Trophoblast cell (in vitro differentiated cells and primary cell): ENCODE data around the gene SPAG6.

Experiments
- DNase-seq, 2 donors: peaks; one replicate each; pipeline ENCODE4 v3.0.0-alpha.2; 2016
- H2AFZ ChIP-seq: 2 replicates; pipeline ENCODE4 v1.6.1; 2013; ENCODE audit warnings: low read length, moderate library complexity, mild to moderate bottlenecking; ENCODE audit not compliant: insufficient read depth, poor library complexity
- H2AK5ac ChIP-seq: 2 replicates; pipeline ENCODE4 v1.6.1; 2013; ENCODE audit warnings: mild to moderate bottlenecking, low read length
- H2BK120ac ChIP-seq: 2 replicates; pipeline ENCODE4 v1.6.1; 2013; ENCODE audit warnings: low read length, mild to moderate bottlenecking, moderate library complexity; ENCODE audit not compliant: insufficient read depth, poor library complexity
- H2BK12ac ChIP-seq: 2 replicates; pipeline ENCODE4 v1.6.1; 2013; ENCODE audit warnings: mild to moderate bottlenecking, low read length, moderate library complexity
- H2BK5ac ChIP-seq: 2 replicates; pipeline ENCODE4 v1.6.1; 2013; ENCODE audit warnings: low read length, low read depth, moderate library complexity, mild to moderate bottlenecking; ENCODE audit not compliant: poor library complexity
- H3K14ac ChIP-seq: 2 replicates; pipeline ENCODE4 v1.6.1; 2013; ENCODE audit warnings: mild to moderate bottlenecking, low read length
- H3K18ac ChIP-seq: 2 replicates; pipeline ENCODE4 v1.6.1; 2013; ENCODE audit warnings: mild to moderate bottlenecking, low read length
- H3K23ac ChIP-seq: 2 replicates; pipeline ENCODE4 v1.6.1; 2013; ENCODE audit warnings: low read length
- H3K27ac ChIP-seq: 2 replicates; pipeline ENCODE4 v1.5.1; 2013; ENCODE audit warnings: low read depth, mild to moderate bottlenecking, inconsistent platforms, low read length, moderate library complexity
- H3K27me3 ChIP-seq: 2 replicates; pipeline ENCODE4 v1.6.1; 2013; ENCODE audit warnings: inconsistent platforms, mild to moderate bottlenecking, low read length, moderate library complexity; ENCODE audit not compliant: insufficient read depth
- H3K36me3 ChIP-seq, 2 experiments: 1 replicate in 1 of 2; 2 replicates in 1 of 2; pipeline ENCODE4 v1.6.1; 2013; ENCODE audit warnings: low read length in 2 of 2, mild to moderate bottlenecking in 2 of 2, moderate library complexity in 1 of 2; ENCODE audit not compliant: insufficient read depth in 2 of 2, control insufficient read depth in 1 of 2
- H3K4ac ChIP-seq: 2 replicates; pipeline ENCODE4 v1.6.1; 2013; ENCODE audit warnings: low read depth, mild to moderate bottlenecking, low read length, moderate library complexity
- H3K4me1 ChIP-seq, 2 experiments: 1 replicate in 1 of 2; 2 replicates in 1 of 2; pipeline ENCODE4 v1.6.1; 2013; ENCODE audit warnings: low read length in 2 of 2, mild to moderate bottlenecking in 2 of 2, moderate library complexity in 1 of 2; ENCODE audit not compliant: insufficient read depth in 2 of 2, control insufficient read depth in 1 of 2
- H3K4me2 ChIP-seq: 2 replicates; pipeline ENCODE4 v1.6.1; 2013; ENCODE audit warnings: inconsistent platforms, mild to moderate bottlenecking, low read length, moderate library complexity
- H3K4me3 ChIP-seq: 2 replicates; pipeline ENCODE4 v1.5.1; 2013; ENCODE audit warnings: mild to moderate bottlenecking, low read depth, low read length, inconsistent platforms
- H3K79me1 ChIP-seq: one replicate; pipeline ENCODE4 v1.6.1; 2013; ENCODE audit warnings: low read length
- H3K79me2 ChIP-seq: 2 replicates; pipeline ENCODE4 v1.6.1; 2013; ENCODE audit warnings: low read length, mild to moderate bottlenecking; ENCODE audit not compliant: control insufficient read depth, insufficient read depth, poor library complexity
- H3K9ac ChIP-seq: 2 replicates; pipeline ENCODE4 v1.6.1; 2013; ENCODE audit warnings: mild to moderate bottlenecking, low read length
- H3K9me3 ChIP-seq: 2 replicates; pipeline ENCODE4 v1.6.1; 2013; ENCODE audit warnings: low read depth, mild to moderate bottlenecking, control low read depth, inconsistent platforms, low read length; ENCODE audit not compliant: insufficient read depth
- H4K12ac ChIP-seq: 2 replicates; pipeline ENCODE4 v1.6.1; 2013; ENCODE audit warnings: low read depth, mild to moderate bottlenecking, low read length, moderate library complexity
- H4K8ac ChIP-seq: 2 replicates; pipeline ENCODE4 v1.6.1; 2013; ENCODE audit warnings: low read depth, mild to moderate bottlenecking, low read length, moderate library complexity
- H4K91ac ChIP-seq: one replicate; pipeline ENCODE4 v1.6.1; 2013; ENCODE audit warnings: low read depth, mild to moderate bottlenecking, low read length, moderate library complexity
- WGBS: extraction: QIAGEN DNeasy Blood & Tissue Kit; methylation state at CpG from one replicate; pipeline ENCODE4 v1.1.7; 2013; ENCODE audit warnings: missing lambda C conversion rate; ENCODE audit not compliant: insufficient read length, insufficient coverage; ENCODE audit errors: extremely low coverage; 5-methylcytosine and 5-hydroxymethylcytosine counted together

Gene SPAG6

DNA sequence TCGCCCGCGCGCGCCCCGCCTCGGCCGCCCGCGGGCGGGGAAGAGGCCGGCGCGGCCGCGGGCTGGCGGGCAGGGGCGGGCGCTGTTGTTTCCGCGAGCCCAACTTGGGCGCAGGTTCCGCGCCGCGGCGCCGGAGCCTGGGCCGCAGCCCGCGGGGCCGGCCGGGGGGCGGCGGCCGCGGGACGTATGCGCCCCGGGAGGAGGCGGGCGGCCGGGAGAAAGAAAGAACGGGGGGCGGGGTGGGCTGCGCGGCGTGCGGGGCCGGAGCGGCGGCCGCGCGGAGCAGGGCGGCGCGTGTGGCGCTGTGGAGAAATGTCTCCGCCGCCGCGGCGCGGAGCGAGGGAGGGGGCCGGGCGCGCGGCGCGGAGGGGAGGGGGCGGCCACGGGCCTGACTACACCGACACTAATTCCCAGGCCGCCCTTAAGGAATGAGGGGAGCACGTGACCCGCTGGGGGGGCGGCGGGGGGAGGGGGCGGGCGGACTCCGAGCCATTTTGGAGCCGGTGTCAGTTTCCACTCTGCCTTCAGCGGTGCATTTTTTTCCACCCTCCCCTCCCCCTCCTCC lies 24.6 kb upstream of the SPAG6 start, which contains the start of gene BMI1:
BMI1 (plus strand) TSS at position 509 of the 565 bp plus-strand sequence. CDS start 5,351 bp downstream, outside the sequence.
- Histone ChIP-seq H4K12ac (peak within 1 kb of the TSS; percentile 85), H3K4me2 (peak within 1 kb of the TSS; percentile 91), H3K9ac (peak within 1 kb of the TSS; percentile 92), H2AFZ (peak within 1 kb of the TSS; percentile 95), H3K79me1 (peaks cover 14% of the 10 kb centered on the region), H2BK5ac (peak within 1 kb of the TSS; percentile 45), H3K36me3 (no peaks in the 10 kb centered on the region), H3K23ac (no peak within 1 kb of the TSS), H4K8ac (peak within 1 kb of the TSS; percentile 98), H2AK5ac (peak within 1 kb of the TSS; percentile 22), H2BK12ac (peak within 1 kb of the TSS; percentile 92), H3K4me3 (peak within 1 kb of the TSS; percentile 85), H4K91ac (peak within 1 kb of the TSS; percentile 88), H3K4me1 (peaks cover 0 to 4% of the 10 kb centered on the region in 2 experiments), H2BK120ac (peak within 1 kb of the TSS; percentile 97), H3K27ac (peak within 1 kb of the TSS; percentile 1), H3K18ac (peak within 1 kb of the TSS; percentile 98), H3K4ac (peak within 1 kb of the TSS; percentile 81), H3K79me2 (peaks cover 9% of the 10 kb centered on the region), H3K27me3 (peaks cover 22% of the 10 kb centered on the region), H3K9me3 (no peaks in the 10 kb centered on the region), H3K14ac (peak within 1 kb of the TSS; percentile 98)
- WGBS: no CpG with 5 or more reads among the region's 85 CpGs
- peak; percentile 43 to 69 for DNase-seq

DNA sequence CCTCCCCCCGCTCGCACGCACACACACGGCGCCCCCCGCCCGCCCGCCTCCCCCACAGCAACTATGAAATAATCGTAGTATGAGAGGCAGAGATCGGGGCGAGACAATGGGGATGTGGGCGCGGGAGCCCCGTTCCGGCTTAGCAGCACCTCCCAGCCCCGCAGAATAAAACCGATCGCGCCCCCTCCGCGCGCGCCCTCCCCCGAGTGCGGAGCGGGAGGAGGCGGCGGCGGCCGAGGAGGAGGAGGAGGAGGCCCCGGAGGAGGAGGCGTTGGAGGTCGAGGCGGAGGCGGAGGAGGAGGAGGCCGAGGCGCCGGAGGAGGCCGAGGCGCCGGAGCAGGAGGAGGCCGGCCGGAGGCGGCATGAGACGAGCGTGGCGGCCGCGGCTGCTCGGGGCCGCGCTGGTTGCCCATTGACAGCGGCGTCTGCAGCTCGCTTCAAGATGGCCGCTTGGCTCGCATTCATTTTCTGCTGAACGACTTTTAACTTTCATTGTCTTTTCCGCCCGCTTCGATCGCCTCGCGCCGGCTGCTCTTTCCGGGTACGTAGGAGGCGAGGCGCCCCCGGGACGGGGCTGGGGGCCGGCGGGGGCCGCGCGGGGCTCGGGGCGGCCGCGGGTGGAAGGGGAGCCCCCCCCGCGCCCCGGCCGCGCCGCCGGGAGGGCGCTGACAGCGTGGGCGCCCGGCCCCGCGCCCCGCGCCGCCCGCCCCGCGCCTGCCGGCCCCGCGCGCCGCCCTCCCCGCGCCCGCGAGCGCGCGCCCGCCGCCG lies 24.0 kb upstream of the SPAG6 start:
- Histone ChIP-seq H3K18ac (peak overlapping the region; percentile 98), H3K23ac (no peak overlapping the region), H3K36me3 (no peaks in the 10 kb centered on the region), H3K4me2 (peak overlapping the region; percentile 89), H3K9ac (peak overlapping the region; percentile 92), H4K91ac (peak overlapping the region; percentile 88), H4K8ac (peak overlapping the region; percentile 98), H3K4ac (peak overlapping the region; percentile 81), H3K4me1 (peaks cover 3 to 7% of the 10 kb centered on the region in 2 experiments), H2AK5ac (peak overlapping the region; percentile 22), H3K9me3 (no peaks in the 10 kb centered on the region), H2BK12ac (peak overlapping the region; percentile 92), H4K12ac (peak overlapping the region; percentile 85), H3K14ac (peak overlapping the region; percentile 98), H2BK120ac (peak overlapping the region; percentile 97), H2BK5ac (peak overlapping the region; percentile 45), H3K27me3 (peaks cover 22% of the 10 kb centered on the region), H3K4me3 (peak overlapping the region; percentile 85), H2AFZ (peak overlapping the region; percentile 95), H3K79me2 (peaks cover 5% of the 10 kb centered on the region), H3K79me1 (peaks cover 11% of the 10 kb centered on the region), H3K27ac (peak overlapping the region; percentile 1)
- no CpG with 5 or more reads among the region's 114 CpGs for WGBS
- DNase-seq: peak; percentile 83 to 84

DNA sequence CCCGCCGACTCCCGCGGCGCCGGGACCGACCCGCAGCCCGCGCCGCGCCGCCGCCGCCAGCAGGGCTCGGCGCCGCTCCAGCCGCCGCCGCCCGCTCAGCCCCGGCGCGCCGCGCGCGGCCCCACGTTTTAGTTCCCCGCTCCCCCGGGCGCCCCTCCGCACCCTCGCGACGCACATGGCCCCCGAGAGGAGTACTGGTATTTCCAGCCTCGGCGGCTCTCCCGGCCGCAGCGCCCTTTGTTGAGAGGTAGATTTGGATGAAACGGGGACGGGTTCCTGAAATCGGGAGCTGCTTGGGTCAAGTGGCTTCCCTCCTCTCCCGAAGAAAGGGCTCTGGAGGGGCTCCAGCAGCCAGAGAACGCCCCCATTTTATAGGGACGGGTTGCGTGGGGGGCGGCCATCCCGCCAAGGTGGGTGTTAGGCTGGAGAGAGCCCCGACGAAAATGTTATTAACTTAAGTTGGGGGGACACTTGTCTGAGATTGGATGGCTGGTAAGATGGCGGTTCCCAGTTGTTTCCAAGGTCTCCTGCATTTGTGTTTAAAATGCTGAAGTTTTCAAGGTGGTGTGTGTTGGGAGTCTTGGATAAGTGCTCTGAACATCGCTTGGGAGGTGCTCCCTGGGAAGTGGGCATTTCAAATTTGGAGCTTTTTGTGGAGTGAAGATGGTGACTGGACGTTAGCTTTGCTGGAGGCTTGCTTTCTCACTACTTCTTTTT lies 23.2 kb upstream of the SPAG6 start:
- DNase-seq: peak in 1 of 2 donors; percentile 37
- no peaks in the 10 kb centered on the region for H3K9me3 ChIP-seq
- peak overlapping the region; percentile 67 for H4K8ac ChIP-seq
- peaks cover 3 to 5% of the 10 kb centered on the region in 2 experiments for H3K4me1 ChIP-seq
- H2AFZ ChIP-seq: no peak overlapping the region
- no peak overlapping the region for H2BK5ac ChIP-seq
- no peak overlapping the region for H2AK5ac ChIP-seq
- H3K4ac ChIP-seq: no peak overlapping the region
- H3K79me1 ChIP-seq: peaks cover 10% of the 10 kb centered on the region
- no CpG with 5 or more reads among the region's 57 CpGs for WGBS
- peak overlapping the region; percentile 79 for H3K4me2 ChIP-seq
- H3K27ac ChIP-seq: no peak overlapping the region
- H4K12ac ChIP-seq: no peak overlapping the region
- peak overlapping the region; percentile 70 for H3K14ac ChIP-seq
- no peak overlapping the region for H2BK120ac ChIP-seq
- no peaks in the 10 kb centered on the region for H3K36me3 ChIP-seq
- no peak overlapping the region for H2BK12ac ChIP-seq
- H3K4me3 ChIP-seq: peak overlapping the region; percentile 85
- H3K18ac ChIP-seq: peak overlapping the region; percentile 51
- peaks cover 5% of the 10 kb centered on the region for H3K79me2 ChIP-seq
- no peak overlapping the region for H4K91ac ChIP-seq
- no peak overlapping the region for H3K23ac ChIP-seq
- H3K9ac ChIP-seq: peak overlapping the region; percentile 24
- H3K27me3 ChIP-seq: peaks cover 22% of the 10 kb centered on the region

DNA sequence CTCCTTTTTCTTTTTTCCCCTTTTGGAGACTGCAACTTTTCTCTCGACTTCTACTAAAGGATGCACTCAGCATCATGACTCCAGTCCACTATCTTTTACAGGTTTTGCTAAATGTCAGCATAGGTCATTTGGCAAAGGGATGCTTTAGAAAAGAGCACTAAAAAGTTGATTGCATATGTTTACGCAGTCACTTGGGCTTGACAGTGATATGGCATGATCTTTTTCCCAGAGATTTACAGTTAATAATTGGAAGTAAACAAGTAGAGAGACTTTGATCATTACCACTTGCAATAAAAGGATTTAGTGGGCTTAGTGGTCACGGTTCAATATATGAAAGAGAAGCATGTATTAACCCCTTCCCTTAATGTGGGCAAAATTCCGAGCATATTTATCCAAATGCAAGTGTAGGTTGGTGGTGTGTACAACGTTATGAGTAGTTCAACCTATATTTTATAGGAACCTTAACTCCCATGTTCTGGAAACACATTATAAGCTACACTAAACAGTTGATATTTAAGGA lies 22.6 kb upstream of the SPAG6 start:
- H3K4me2 ChIP-seq: peak overlapping the region; percentile 79
- peaks cover 10% of the 10 kb centered on the region for H3K79me1 ChIP-seq
- WGBS: no CpG with 5 or more reads among the region's 5 CpGs
- no peak overlapping the region for H4K91ac ChIP-seq
- DNase-seq: no peak
- H3K4ac ChIP-seq: no peak overlapping the region
- H3K27ac ChIP-seq: no peak overlapping the region
- no peak overlapping the region for H4K12ac ChIP-seq
- no peak overlapping the region for H3K14ac ChIP-seq
- no peak overlapping the region for H2BK12ac ChIP-seq
- no peak overlapping the region for H2AFZ ChIP-seq
- no peaks in the 10 kb centered on the region for H3K9me3 ChIP-seq
- no peak overlapping the region for H4K8ac ChIP-seq
- no peak overlapping the region for H2BK120ac ChIP-seq
- H3K27me3 ChIP-seq: peaks cover 22% of the 10 kb centered on the region
- H3K4me1 ChIP-seq: peaks cover 3 to 5% of the 10 kb centered on the region in 2 experiments
- H2AK5ac ChIP-seq: no peak overlapping the region
- H3K79me2 ChIP-seq: peaks cover 5% of the 10 kb centered on the region
- H2BK5ac ChIP-seq: no peak overlapping the region
- no peak overlapping the region for H3K9ac ChIP-seq
- H3K23ac ChIP-seq: no peak overlapping the region
- H3K18ac ChIP-seq: no peak overlapping the region
- H3K4me3 ChIP-seq: no peak overlapping the region
- H3K36me3 ChIP-seq: no peaks in the 10 kb centered on the region
